ENCODE data around the gene AGK. TPM values are rescaled to one million over a fixed set of nuclear protein-coding genes. Genes with fewer than 3 reads are reported as not detected.

AGK gene
- total and polyA plus RNA-seq, 7 donors = 7.8 to 21.3 (median 15.5) TPM

DNA sequence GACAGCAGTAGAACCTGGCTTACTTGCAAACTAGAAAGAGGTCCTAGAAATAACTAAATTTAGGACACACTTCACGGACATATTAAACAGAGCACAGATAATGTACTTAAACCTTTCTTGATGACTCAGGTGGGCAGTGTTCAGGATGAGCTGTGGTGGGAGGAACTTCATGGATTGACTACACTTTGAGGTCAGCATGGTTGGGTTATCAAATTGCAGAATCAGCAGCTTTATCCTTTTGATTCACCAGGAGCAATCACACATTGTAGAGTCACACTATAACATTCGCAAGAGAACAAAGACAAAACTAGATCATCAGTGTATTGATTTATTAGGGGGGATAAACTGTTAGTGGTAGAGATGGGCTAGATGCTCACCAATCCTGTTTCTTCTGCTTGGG lies 38.6 kb upstream of the AGK start:
- WGBS, 2 donors = 87 to 92% methylated on average over 2 of the region's 2 CpGs
- Histone ChIP-seq H3K9me3 (peaks cover 0 to 2% (median 0%) of the 10 kb centered on the region in 4 donors), H3K4me1 (peaks cover 0 to 10% (median 8%) of the 10 kb centered on the region in 4 donors), H3K4me3 (no peak overlapping the region), H3K27ac (no peak overlapping the region), H3K36me3 (no peaks in the 10 kb centered on the region), H3K27me3 (peaks cover 7 to 34% (median 14%) of the 10 kb centered on the region in 3 donors)
- TF ChIP-seq, protein P1, sequence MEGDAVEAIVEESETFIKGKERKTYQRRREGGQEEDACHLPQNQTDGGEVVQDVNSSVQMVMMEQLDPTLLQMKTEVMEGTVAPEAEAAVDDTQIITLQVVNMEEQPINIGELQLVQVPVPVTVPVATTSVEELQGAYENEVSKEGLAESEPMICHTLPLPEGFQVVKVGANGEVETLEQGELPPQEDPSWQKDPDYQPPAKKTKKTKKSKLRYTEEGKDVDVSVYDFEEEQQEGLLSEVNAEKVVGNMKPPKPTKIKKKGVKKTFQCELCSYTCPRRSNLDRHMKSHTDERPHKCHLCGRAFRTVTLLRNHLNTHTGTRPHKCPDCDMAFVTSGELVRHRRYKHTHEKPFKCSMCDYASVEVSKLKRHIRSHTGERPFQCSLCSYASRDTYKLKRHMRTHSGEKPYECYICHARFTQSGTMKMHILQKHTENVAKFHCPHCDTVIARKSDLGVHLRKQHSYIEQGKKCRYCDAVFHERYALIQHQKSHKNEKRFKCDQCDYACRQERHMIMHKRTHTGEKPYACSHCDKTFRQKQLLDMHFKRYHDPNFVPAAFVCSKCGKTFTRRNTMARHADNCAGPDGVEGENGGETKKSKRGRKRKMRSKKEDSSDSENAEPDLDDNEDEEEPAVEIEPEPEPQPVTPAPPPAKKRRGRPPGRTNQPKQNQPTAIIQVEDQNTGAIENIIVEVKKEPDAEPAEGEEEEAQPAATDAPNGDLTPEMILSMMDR (IDR thresholded peaks at IDR 0.05) = no peak
- TF ChIP-seq EP300 (IDR thresholded peaks at IDR 0.05) = no peak
- no peak for TF ChIP-seq POLR2A (IDR thresholded peaks at IDR 0.05)
- TF ChIP-seq POLR2AphosphoS5 (IDR thresholded peaks at IDR 0.05) = no peak
- intact Hi-C loops (cut with DNase I) = no loop called here
- no peak for DNase-seq

DNA sequence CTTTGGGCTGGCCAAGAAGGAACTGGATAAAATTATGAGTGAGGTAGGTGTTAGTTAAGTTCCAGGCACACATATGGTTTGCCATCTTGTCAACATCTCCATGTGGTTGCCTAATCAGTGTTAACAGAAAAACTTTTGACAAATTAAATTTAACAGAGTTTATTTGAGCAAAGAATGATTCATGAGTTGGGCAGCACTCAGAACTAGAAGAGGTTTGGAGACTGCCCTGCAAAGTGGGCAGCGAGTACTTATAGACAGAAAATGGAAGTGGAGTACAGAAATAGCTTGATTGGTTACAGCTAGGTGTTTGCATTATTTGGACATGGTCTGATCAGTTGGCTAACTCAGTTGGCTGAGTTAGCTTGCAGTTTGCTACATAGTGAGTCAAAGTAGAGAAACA lies 37.5 kb upstream of the AGK start:
- no peak for DNase-seq
- H3K36me3 ChIP-seq = no peaks in the 10 kb centered on the region
- TF ChIP-seq, protein P1 (IDR thresholded peaks at IDR 0.05) = no peak
- TF ChIP-seq POLR2A (IDR thresholded peaks at IDR 0.05) = no peak
- H3K4me1 ChIP-seq = peaks cover 0 to 10% (median 8%) of the 10 kb centered on the region in 4 donors
- WGBS, 2 donors = 90 to 96% methylated on average over 1 of the region's 1 CpG
- no peak overlapping the region for H3K27ac ChIP-seq
- peaks cover 0 to 2% (median 0%) of the 10 kb centered on the region in 4 donors for H3K9me3 ChIP-seq
- H3K4me3 ChIP-seq = no peak overlapping the region
- intact Hi-C loops (cut with DNase I) = no loop called here
- H3K27me3 ChIP-seq = peaks cover 7 to 34% (median 14%) of the 10 kb centered on the region in 3 donors

DNA sequence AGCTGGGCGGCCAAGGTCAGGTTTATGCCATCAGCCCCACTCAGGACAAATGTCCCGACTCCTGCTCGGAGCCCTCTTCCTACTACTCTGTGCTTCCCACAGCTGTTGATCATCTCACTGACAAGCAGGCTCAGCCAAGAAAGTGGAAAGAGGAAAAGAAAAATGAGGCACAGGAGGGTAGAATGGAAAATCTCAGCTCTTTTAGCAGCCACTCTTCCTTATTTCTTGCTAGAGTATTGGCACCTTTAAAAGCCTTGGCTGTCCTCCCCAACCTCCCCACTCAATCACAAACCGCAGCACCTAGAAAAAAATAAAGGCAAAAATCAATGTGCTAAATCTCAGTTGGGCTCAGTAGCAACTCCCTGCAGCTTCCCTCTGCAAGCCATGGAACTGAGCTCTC lies 35.3 kb upstream of the AGK start:
- H3K4me1 ChIP-seq = peaks cover 0 to 10% (median 8%) of the 10 kb centered on the region in 4 donors
- H3K27ac ChIP-seq = no peak overlapping the region
- no peaks in the 10 kb centered on the region for H3K36me3 ChIP-seq
- no peak overlapping the region for H3K4me3 ChIP-seq
- TF ChIP-seq POLR2A (IDR thresholded peaks at IDR 0.05) = no peak
- TF ChIP-seq, protein P1 (IDR thresholded peaks at IDR 0.05) = no peak
- WGBS, 2 donors = 79 to 80% methylated on average over 4 of the region's 4 CpGs
- H3K27me3 ChIP-seq = peaks cover 3 to 18% (median 7%) of the 10 kb centered on the region in 3 donors
- intact Hi-C loops (cut with DNase I) = no loop called here
- peaks cover 0 to 2% (median 0%) of the 10 kb centered on the region in 4 donors for H3K9me3 ChIP-seq
- no peak for DNase-seq

DNA sequence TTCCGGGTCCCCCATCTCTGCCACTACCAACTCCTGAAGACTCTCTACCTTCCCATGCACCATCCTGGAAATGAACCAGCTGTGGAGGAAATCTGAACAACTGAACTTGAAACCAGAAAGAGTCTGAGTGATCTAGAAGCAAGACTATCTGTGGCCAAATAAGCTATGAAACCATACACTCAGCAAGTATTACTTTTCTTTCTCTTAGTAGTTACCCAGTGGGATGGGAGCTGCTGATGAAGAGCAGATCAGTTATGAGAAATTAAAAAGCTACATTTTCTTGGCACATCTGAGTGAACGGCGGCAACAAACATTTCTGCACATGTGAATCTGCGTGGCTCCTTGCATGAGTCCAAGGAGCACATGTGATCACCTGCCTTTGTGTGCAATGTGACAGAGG lies 31.6 kb upstream of the AGK start:
- no peak for DNase-seq
- 89 to 95% methylated on average over 4 of the region's 4 CpGs for WGBS, 2 donors
- TF ChIP-seq EP300 (IDR thresholded peaks at IDR 0.05) = no peak

DNA sequence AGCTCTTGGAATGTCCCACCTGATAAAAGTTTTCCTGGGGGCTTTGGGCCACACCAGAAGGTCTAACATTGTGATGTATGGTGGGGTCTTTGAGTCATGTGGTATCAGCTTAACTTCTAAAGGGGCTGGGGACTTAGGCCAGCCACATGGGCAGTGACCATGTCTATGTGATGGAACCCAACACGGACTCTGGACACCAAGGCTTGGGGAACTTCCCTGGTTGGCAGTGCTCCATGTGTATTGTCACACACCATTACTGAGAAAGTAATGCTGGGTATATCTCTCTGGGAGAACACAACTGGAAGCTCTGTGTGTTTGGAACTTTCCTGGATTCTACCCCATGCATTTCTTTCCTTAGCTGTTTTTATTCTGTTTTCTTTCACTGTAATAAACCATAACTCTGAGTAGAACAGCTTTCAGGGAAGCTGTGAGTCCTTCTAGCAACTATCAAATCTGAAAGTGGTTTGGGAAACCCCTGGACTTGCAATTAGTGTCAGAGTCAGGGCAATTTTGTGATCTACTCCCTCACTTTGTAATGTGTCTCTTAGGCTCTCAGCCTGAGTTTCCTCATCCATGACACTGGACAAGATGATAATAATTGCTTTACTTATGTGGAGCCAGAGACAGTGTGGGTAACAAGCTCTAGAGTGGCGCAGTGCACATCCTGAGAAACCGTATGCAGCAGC lies 28.4 kb upstream of the AGK start:
- Histone ChIP-seq H3K4me3 (no peak overlapping the region), H3K4me1 (no peaks in the 10 kb centered on the region), H3K9me3 (no peaks in the 10 kb centered on the region), H3K27ac (no peak overlapping the region), H3K36me3 (no peaks in the 10 kb centered on the region), H3K27me3 (no peaks in the 10 kb centered on the region)
- TF ChIP-seq POLR2A (IDR thresholded peaks at IDR 0.05) (no peak), POLR2AphosphoS5 (IDR thresholded peaks at IDR 0.05) (no peak), EP300 (IDR thresholded peaks at IDR 0.05) (no peak)
- TF ChIP-seq, protein P1 (IDR thresholded peaks at IDR 0.05) = no peak
- 76 to 82% methylated on average over 3 of the region's 3 CpGs for WGBS, 2 donors
- intact Hi-C loops (cut with DNase I) = no loop called here
- no peak for DNase-seq

More for the DNA sequence above, 31.6 kb upstream of the AGK start:
- Histone ChIP-seq H3K27me3 (no peaks in the 10 kb centered on the region), H3K4me1 (no peaks in the 10 kb centered on the region), H3K27ac (no peak overlapping the region), H3K36me3 (no peaks in the 10 kb centered on the region), H3K4me3 (no peak overlapping the region), H3K9me3 (no peaks in the 10 kb centered on the region)
- intact Hi-C loops (cut with DNase I) = no loop called here
